Stimulated activated CD4-positive, alpha-beta T cell treated with anti-CD3 and anti-CD28 coated beads, Interleukin-12 subunit alpha, Interleukin-12 subunit beta, amount 100 ng/mL, for 24 hours (primary cell): ENCODE results near the gene SSX2IP.
"Not testable (repeated sequence)": the region's sequence is repeated elsewhere in the genome, so short reads cannot be mapped to it uniquely, and the experiment has no call there.

Source experiments
- DNase-seq, 2 experiments: peaks; one replicate each; pipeline ENCODE4 v3.0.0-alpha.2; 2020; ENCODE audit warnings: low read depth in 2 of 2

SSX2IP gene

GRCh38 chr1:84675631-84676030 is 14.6 kb downstream of the SSX2IP start:
- DNase-seq = no peak

- no peak for DNase-seq
Observed at GRCh38 chr1:84675106-84675505, 15.2 kb downstream of the SSX2IP start.

- no peak for DNase-seq
Observed at GRCh38 chr1:84674705-84675104, 15.6 kb downstream of the SSX2IP start.

- no peak for DNase-seq
Observed at GRCh38 chr1:84674021-84674420, 16.2 kb downstream of the SSX2IP start.

GRCh38 chr1:84672080-84672854 is 18.0 kb downstream of the SSX2IP start:
- DNase-seq = no peak

GRCh38 chr1:84669831-84670230 is 20.4 kb downstream of the SSX2IP start:
- no peak for DNase-seq

- DNase-seq = no peak
Observed at GRCh38 chr1:84668185-84668584, 22.1 kb downstream of the SSX2IP start.

- DNase-seq = no peak
Observed at GRCh38 chr1:84665703-84666317, 24.5 kb downstream of the SSX2IP start.

- no peak for DNase-seq
Observed at GRCh38 chr1:84653130-84653677, 37.1 kb downstream of the SSX2IP start.

GRCh38 chr1:84644472-84644871 is 45.8 kb downstream of the SSX2IP start:
- DNase-seq = no peak

- no peak for DNase-seq
Observed at GRCh38 chr1:84643183-84643582, 47.1 kb downstream of the SSX2IP start.

- DNase-seq = no peak
Observed at GRCh38 chr1:84642774-84643173, 47.5 kb downstream of the SSX2IP start.

- DNase-seq = not testable (repeated sequence)
Observed at GRCh38 chr1:84639731-84640130, 50.5 kb downstream of the SSX2IP start.

- no peak for DNase-seq
Observed at GRCh38 chr1:84635429-84635828, 54.8 kb downstream of the SSX2IP start.

GRCh38 chr1:84634536-84635205 is 55.6 kb downstream of the SSX2IP start:
- DNase-seq = no peak

- no peak for DNase-seq
Observed at GRCh38 chr1:84632673-84633434, 57.4 kb downstream of the SSX2IP start.

- DNase-seq = no peak
Observed at GRCh38 chr1:84632137-84632536, 58.1 kb downstream of the SSX2IP start.

GRCh38 chr1:84624876-84625275 is 65.4 kb downstream of the SSX2IP start:
- no peak for DNase-seq

- no peak for DNase-seq
Observed at GRCh38 chr1:84621553-84621952, 68.7 kb downstream of the SSX2IP start.

- peak; percentile 52 to 69 for DNase-seq
Observed at GRCh38 chr1:84620720-84621313, 69.4 kb downstream of the SSX2IP start.

GRCh38 chr1:84619383-84620102 is 70.7 kb downstream of the SSX2IP start:
- DNase-seq = peak; percentile 34 to 51
